ENCODE data around the gene SLC44A3.
A peak's percentile ranks its signal among the peaks of the same experiment; 100 is the strongest.

The SLC44A3 gene

DNA sequence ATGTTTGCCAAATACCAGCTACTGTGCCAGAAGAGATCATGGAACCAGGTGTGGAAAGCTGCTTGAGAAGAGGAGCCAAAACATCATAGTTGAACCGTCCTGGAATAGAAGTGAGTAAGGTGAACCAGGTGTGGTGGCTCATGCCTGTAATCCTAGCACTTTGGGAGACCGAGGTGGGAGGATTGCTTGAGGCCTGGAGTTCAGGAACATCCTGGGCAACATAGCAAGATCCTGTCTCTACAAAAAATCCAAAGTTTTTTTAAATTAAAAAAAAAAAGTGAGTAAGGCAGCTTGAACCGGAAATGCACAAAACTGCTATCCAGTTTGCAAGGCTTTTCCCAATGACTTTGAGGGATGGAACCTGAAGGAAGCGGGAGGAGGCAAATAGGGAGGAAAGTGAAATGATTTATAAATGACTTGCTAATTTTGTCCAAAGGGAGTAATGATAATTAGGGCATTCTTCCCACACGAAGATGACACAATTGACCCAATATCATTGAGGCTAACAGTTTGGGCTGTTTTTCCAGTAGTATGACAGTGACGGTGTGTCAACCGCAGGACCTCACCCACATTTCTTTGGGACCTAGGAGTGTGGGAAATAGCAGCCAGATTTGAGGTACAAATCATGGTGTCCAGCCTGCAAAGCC lies 108.3 kb downstream of the SLC44A3 start:
- CTCF ChIA-PET, result interaction anchor here (0.5 to 2.6 kb wide), 7 partner anchors 7 to 270 kb away, joined by 3 to 22 read pairs (median 5); no protein-coding TSS in a partner anchor
- TF ChIP-seq, protein P1, sequence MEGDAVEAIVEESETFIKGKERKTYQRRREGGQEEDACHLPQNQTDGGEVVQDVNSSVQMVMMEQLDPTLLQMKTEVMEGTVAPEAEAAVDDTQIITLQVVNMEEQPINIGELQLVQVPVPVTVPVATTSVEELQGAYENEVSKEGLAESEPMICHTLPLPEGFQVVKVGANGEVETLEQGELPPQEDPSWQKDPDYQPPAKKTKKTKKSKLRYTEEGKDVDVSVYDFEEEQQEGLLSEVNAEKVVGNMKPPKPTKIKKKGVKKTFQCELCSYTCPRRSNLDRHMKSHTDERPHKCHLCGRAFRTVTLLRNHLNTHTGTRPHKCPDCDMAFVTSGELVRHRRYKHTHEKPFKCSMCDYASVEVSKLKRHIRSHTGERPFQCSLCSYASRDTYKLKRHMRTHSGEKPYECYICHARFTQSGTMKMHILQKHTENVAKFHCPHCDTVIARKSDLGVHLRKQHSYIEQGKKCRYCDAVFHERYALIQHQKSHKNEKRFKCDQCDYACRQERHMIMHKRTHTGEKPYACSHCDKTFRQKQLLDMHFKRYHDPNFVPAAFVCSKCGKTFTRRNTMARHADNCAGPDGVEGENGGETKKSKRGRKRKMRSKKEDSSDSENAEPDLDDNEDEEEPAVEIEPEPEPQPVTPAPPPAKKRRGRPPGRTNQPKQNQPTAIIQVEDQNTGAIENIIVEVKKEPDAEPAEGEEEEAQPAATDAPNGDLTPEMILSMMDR (IDR thresholded peaks at IDR 0.05; ENCODE audit: insufficient read depth, low read length, missing control alignments), result no peak
- POLR2A ChIA-PET, result interaction anchor here (0.8 kb wide), 1 partner anchor 46 kb away, joined by 3 read pairs; no protein-coding TSS in a partner anchor
- H3K4me3 ChIP-seq (ENCODE audit: low read depth, low read length), result peak overlapping the region; percentile 89
- DNase-seq (ENCODE audit: low read depth, low spot score), result no peak

GRCh38 chr1:94929351-94930217 lies 109.4 kb downstream of the SLC44A3 start:
- TF ChIP-seq, protein P1 (IDR thresholded peaks at IDR 0.05; ENCODE audit: insufficient read depth, low read length, missing control alignments), result no peak
- H3K4me3 ChIP-seq (ENCODE audit: low read depth, low read length), result no peak overlapping the region
- DNase-seq (ENCODE audit: low read depth, low spot score), result no peak
- CTCF ChIA-PET, result interaction anchor here (0.8 to 1.7 kb wide), 3 partner anchors 13 to 75 kb away, joined by 3 to 4 read pairs (median 4); no protein-coding TSS in a partner anchor
- POLR2A ChIA-PET, result no interaction called here

- DNase-seq (ENCODE audit: low read depth, low spot score), result no peak
- H3K4me3 ChIP-seq (ENCODE audit: low read depth, low read length), result no peak overlapping the region
- POLR2A ChIA-PET, result no interaction called here
- CTCF ChIA-PET, result no interaction called here
- TF ChIP-seq, protein P1 (IDR thresholded peaks at IDR 0.05; ENCODE audit: insufficient read depth, low read length, missing control alignments), result no peak
Observed at GRCh38 chr1:94931254-94931841, 111.2 kb downstream of the SLC44A3 start.

DNA sequence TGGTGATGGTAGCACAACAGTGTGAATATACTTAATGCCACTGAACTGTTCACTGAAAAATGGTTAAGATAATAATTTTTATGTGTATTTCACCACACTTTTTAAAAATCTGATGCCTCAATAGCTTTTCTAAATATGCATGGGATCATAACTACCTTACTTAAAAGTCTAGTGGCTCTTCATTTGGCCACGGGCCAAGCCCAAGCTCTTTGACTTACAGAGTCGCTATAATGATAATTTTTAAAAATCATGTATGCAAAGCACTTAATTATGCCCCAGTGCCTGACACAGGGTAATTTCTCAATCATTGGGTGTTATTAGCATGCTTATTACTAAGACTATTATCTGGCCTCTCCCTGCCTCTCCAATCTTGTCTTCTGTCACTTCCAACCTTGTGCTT lies 114.4 kb downstream of the SLC44A3 start:
- TF ChIP-seq, protein P1 (IDR thresholded peaks at IDR 0.05; ENCODE audit: insufficient read depth, low read length, missing control alignments), result no peak
- CTCF ChIA-PET, result interaction anchor here (1.1 to 2.0 kb wide), 2 partner anchors 80 to 82 kb away, joined by 3 to 7 read pairs; no protein-coding TSS in a partner anchor
- no peak for DNase-seq (ENCODE audit: low read depth, low spot score)
- POLR2A ChIA-PET, result no interaction called here
- no peak overlapping the region for H3K4me3 ChIP-seq (ENCODE audit: low read depth, low read length)

DNA sequence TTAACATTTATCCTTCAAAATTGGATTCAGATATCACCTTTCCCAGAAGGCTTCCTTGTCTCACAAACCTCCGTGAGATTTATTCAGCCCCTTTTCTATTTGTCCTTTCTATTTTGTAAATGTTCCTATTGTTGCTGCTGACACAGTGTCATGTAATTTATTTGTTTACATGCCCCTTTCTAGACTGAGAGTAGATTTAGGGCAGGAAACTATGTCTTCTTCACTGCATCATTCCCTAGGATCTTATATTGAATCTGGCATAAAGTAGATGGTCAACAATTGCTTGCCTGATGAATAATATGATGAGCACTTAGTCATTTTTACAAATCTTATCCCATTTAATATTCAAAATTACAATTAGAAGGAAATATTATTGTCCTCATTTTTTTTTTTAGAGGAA lies 114.9 kb downstream of the SLC44A3 start:
- no peak overlapping the region for H3K4me3 ChIP-seq (ENCODE audit: low read depth, low read length)
- ChIA-PET CTCF (interaction anchor here (1.5 to 2.0 kb wide), 2 partner anchors 7 to 80 kb away, joined by 5 to 7 read pairs; no protein-coding TSS in a partner anchor), POLR2A (interaction anchor here (1.1 kb wide), 1 partner anchor 8 kb away, joined by 3 read pairs; the partner anchor contains the start of gene CNN3)
- no peak for DNase-seq (ENCODE audit: low read depth, low spot score)
- TF ChIP-seq, protein P1 (IDR thresholded peaks at IDR 0.05; ENCODE audit: insufficient read depth, low read length, missing control alignments), result no peak

All from AG04449 (cell line).